Ishikawa (cell line): Measurements from ENCODE around the gene IER5.

Experiments
- CEBPB ChIP-seq: IDR thresholded peaks from 2 replicates; pipeline ENCODE4 v1.6.1; 2012
- CREB1 ChIP-seq: IDR thresholded peaks from 2 replicates; pipeline ENCODE4 v1.6.1; 2012; ENCODE audit warnings: low read depth
- MAX ChIP-seq: IDR thresholded peaks from 2 replicates; pipeline ENCODE4 v1.6.1; 2012
- TEAD4 ChIP-seq: IDR thresholded peaks from 2 replicates; pipeline ENCODE4 v1.6.1; 2012
- YY1 ChIP-seq: IDR thresholded peaks from 2 replicates; pipeline ENCODE4 v1.6.1; 2012; ENCODE audit warnings: low read depth

DNA sequence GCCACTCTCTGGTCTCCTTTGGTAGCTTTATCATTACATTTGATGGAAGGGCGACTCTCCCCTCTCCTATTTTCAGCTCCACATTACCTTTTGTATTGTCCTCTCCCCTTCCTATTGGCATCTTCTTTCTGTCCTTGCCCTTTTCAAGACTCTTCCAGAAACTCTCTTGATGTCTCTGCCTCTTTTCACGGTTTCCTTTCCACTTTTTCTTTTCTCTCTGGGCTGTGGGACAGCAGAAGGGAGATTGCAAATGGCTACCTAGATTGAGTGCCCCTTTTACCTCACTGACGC lies 17.5 kb downstream of the IER5 start:
- TF ChIP-seq CREB1 (no peak), CEBPB (no peak), TEAD4 (no peak), MAX (no peak), YY1 (no peak)
